GM23338 (cell line): ENCODE results near the gene IL21R. TPM values are rescaled to one million over a fixed set of nuclear protein-coding genes. Genes with fewer than 3 reads are reported as not detected.

ENCODE experiments used
- ATAC-seq: fragments of 200-7000 bp; cut with Tn5 transposase; 3 replicates; pipeline ENCODE4 v1.9.1; 2020
- DNase-seq: peaks from one replicate; pipeline ENCODE4 v3.0.0-alpha.2; 2015; ENCODE audit warnings: low spot score
- H2AFZ ChIP-seq: fragments of 200-600 bp; sonication (generic); 2 replicates; pipeline ENCODE4 v1.8.0; 2016; ENCODE audit warnings: antibody characterized with exemption, mild to moderate bottlenecking, moderate library complexity
- H3F3A ChIP-seq: fragments of 200-600 bp; sonication (generic); replicated peaks from 2 replicates; pipeline ENCODE4 v1.8.0; 2017; ENCODE audit warnings: antibody characterized with exemption, mixed run types, low read depth
- H3K27ac ChIP-seq: fragments of 200-600 bp; sonication (generic); 2 replicates; pipeline ENCODE4 v1.6.1; 2016; ENCODE audit warnings: low read depth
- H3K27me3 ChIP-seq: fragments of 200-600 bp; sonication (generic); 2 replicates; pipeline ENCODE4 v1.8.0; 2016; ENCODE audit warnings: mild to moderate bottlenecking, mixed run types, moderate library complexity; ENCODE audit not compliant: insufficient read depth
- H3K36me3 ChIP-seq: fragments of 200-600 bp; sonication (generic); 2 replicates; pipeline ENCODE4 v1.8.0; 2016; ENCODE audit warnings: mild to moderate bottlenecking; ENCODE audit not compliant: insufficient read depth
- H3K4me1 ChIP-seq: fragments of 200-600 bp; sonication (generic); 2 replicates; pipeline ENCODE4 v1.8.0; 2016; ENCODE audit warnings: mild to moderate bottlenecking, moderate library complexity; ENCODE audit not compliant: insufficient read depth
- H3K4me2 ChIP-seq: fragments of 200-600 bp; sonication (generic); 2 replicates; pipeline ENCODE4 v1.7.1; 2017; ENCODE audit warnings: mixed run types
- H3K4me3 ChIP-seq: fragments of 200-600 bp; sonication (generic); 2 replicates; pipeline ENCODE4 v1.6.1; 2016; ENCODE audit warnings: mixed run types
- H3K79me2 ChIP-seq: fragments of 200-600 bp; sonication (generic); replicated peaks from 2 replicates; pipeline ENCODE4 v1.8.0; 2017; ENCODE audit warnings: mild to moderate bottlenecking; ENCODE audit not compliant: insufficient read depth
- H3K9me2 ChIP-seq: fragments of 200-600 bp; sonication (generic); 2 replicates; pipeline ENCODE4 v1.8.0; 2017; ENCODE audit not compliant: insufficient read depth
- H4K20me1 ChIP-seq: fragments of 200-600 bp; sonication (generic); replicated peaks from 2 replicates; pipeline ENCODE4 v1.8.0; 2017; ENCODE audit warnings: mild to moderate bottlenecking; ENCODE audit not compliant: insufficient read depth
- H3K27ac Mint-ChIP-seq: 2 replicates; pipeline ENCODE4 v1.8.0; 2020; ENCODE audit warnings: inconsistent platforms, mild to moderate bottlenecking, moderate library complexity, mixed read lengths
- H3K27me3 Mint-ChIP-seq: 3 replicates; pipeline ENCODE4 v1.8.0; 2022; ENCODE audit warnings: low read depth, mild to moderate bottlenecking, moderate library complexity, mixed read lengths, inconsistent platforms; ENCODE audit not compliant: insufficient read depth, poor library complexity
- H3K36me3 Mint-ChIP-seq: 3 replicates; pipeline ENCODE4 v1.8.0; 2021; ENCODE audit warnings: low read depth, mild to moderate bottlenecking, inconsistent platforms, moderate library complexity, mixed read lengths
- H3K4me1 Mint-ChIP-seq: 3 replicates; pipeline ENCODE4 v1.8.0; 2020; ENCODE audit warnings: mild to moderate bottlenecking, inconsistent platforms, mixed read lengths
- H3K4me3 Mint-ChIP-seq: 3 replicates; pipeline ENCODE4 v1.8.0; 2021; ENCODE audit warnings: moderate library complexity, mild to moderate bottlenecking, inconsistent platforms, mixed read lengths
- H3K9me3 Mint-ChIP-seq: 3 replicates; pipeline ENCODE4 v1.8.0; 2020; ENCODE audit warnings: moderate library complexity, mild to moderate bottlenecking, inconsistent platforms, mixed read lengths
- CREB1 ChIP-seq: fragments of 250-450 bp; sonication (Bioruptor Pico); IDR thresholded peaks from 2 replicates; pipeline ENCODE4 v1.5.0; 2020; ENCODE audit warnings: low read depth, mild to moderate bottlenecking, moderate library complexity
- EZH2 ChIP-seq: fragments of 200-600 bp; sonication (generic); IDR thresholded peaks from one replicate; pipeline ENCODE4 v1.8.0; 2017; ENCODE audit warnings: antibody characterized with exemption, mild to moderate bottlenecking, low read depth; ENCODE audit not compliant: unreplicated experiment
- EZH2phosphoT487 ChIP-seq: fragments of 200-600 bp; sonication (generic); IDR thresholded peaks from one replicate; pipeline ENCODE4 v1.8.1; 2018; ENCODE audit warnings: antibody characterized with exemption; ENCODE audit not compliant: unreplicated experiment
- NANOG ChIP-seq: IDR thresholded peaks from 2 replicates; pipeline ENCODE4 v1.6.1; 2016; ENCODE audit warnings: antibody characterized with exemption, borderline replicate concordance
- POLR2AphosphoS5 ChIP-seq: IDR thresholded peaks from 2 replicates; pipeline ENCODE4 v1.6.1; 2016; ENCODE audit warnings: antibody characterized with exemption, low read depth
- STAT1 ChIP-seq: IDR thresholded peaks from one replicate; pipeline ENCODE4 v1.6.1; 2016; ENCODE audit warnings: antibody characterized with exemption; ENCODE audit not compliant: unreplicated experiment
- ZNF331 ChIP-seq: fragments of 250-450 bp; sonication (Bioruptor Pico); IDR thresholded peaks from 2 replicates; pipeline ENCODE4 v1.5.0; 2020; ENCODE audit warnings: low read depth, mild to moderate bottlenecking, moderate library complexity
- polyA plus RNA-seq: library from polyadenylated mRNA; unstranded; fragments of >200 nt; fragmentation: Nextera tagmentation; extraction: Ambion mirVana; gene quantifications from 2 replicates; pipeline ENCODE4 v1.2.1, GENCODE V29; 2016
- total RNA-seq: library from RNA; depleted of rRNA; stranded (reverse); fragments of >200 nt; shearing (Covaris generic); gene quantifications from 2 replicates; pipeline ENCODE4 v1.2.3, GENCODE V29; 2014
- TF ChIP-seq, protein P1 (sequence below): IDR thresholded peaks from 2 replicates; pipeline ENCODE4 v1.6.1; 2016; ENCODE audit warnings: antibody characterized with exemption
- TF ChIP-seq, protein P2 (sequence below): fragments of 250-450 bp; sonication (Bioruptor Pico); IDR thresholded peaks from 2 replicates; pipeline ENCODE4 v1.5.0; 2020; ENCODE audit warnings: mild to moderate bottlenecking, moderate library complexity
- TF ChIP-seq, protein P3 (sequence below): IDR thresholded peaks from one replicate; pipeline ENCODE4 v1.6.1; 2018; ENCODE audit warnings: antibody characterized with exemption; ENCODE audit not compliant: unreplicated experiment

The IL21R gene
- total and polyA plus RNA-seq, 2 experiments from 2014 or later, result 0.42 to 2.6 TPM

DNA sequence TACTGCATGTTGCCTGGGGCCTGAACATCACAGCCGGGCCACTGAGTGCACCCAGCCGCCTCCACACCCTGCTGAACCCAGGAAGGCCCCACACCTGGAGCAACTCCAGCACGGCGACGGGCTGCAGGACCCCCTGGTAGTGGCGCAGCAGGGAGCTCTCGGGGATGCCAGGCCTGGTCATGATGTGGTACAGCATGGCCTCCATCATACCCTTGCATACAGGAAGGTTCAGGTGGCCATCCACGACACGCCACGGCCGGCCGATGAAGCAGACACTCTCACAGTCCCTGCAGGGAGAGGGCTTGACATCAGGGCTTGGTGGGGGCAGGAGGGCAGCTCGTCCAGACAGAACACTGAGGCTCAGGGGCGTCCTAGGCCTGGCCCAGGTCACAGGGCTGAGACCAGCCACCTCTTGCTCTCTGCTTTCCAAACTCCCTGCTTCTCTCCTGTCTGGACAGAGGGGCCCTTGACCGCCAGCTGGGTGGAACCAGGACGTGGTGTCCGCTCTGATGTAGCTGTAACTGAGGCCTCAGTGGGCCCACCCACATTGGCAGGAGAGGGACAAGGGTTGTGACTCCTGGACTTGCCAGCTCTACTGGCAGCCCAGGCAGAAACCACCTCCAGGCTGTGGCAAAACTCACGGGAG is 60.3 kb downstream of the IL21R start:
- no peak overlapping the region for H2AFZ ChIP-seq
- Mint-ChIP-seq H3K36me3 (peaks cover 43% of the 10 kb centered on the region), H3K27me3 (peaks cover 13% of the 10 kb centered on the region)

More for the DNA sequence above, 60.3 kb downstream of the IL21R start:
- ATAC-seq (no peak), DNase-seq (no peak)
- H4K20me1 ChIP-seq, result peaks cover 2% of the 10 kb centered on the region; the same call in 1 of the 2 replicates
- TF ChIP-seq POLR2AphosphoS5 (no peak), NANOG (no peak), CREB1 (CRISPR knock-in tag) (no peak), ZNF331 (no peak), STAT1 (no peak), EZH2phosphoT487 (no peak), EZH2 (no peak)
- TF ChIP-seq, protein P1, sequence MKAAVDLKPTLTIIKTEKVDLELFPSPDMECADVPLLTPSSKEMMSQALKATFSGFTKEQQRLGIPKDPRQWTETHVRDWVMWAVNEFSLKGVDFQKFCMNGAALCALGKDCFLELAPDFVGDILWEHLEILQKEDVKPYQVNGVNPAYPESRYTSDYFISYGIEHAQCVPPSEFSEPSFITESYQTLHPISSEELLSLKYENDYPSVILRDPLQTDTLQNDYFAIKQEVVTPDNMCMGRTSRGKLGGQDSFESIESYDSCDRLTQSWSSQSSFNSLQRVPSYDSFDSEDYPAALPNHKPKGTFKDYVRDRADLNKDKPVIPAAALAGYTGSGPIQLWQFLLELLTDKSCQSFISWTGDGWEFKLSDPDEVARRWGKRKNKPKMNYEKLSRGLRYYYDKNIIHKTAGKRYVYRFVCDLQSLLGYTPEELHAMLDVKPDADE, result no peak
- TF ChIP-seq, protein P2, sequence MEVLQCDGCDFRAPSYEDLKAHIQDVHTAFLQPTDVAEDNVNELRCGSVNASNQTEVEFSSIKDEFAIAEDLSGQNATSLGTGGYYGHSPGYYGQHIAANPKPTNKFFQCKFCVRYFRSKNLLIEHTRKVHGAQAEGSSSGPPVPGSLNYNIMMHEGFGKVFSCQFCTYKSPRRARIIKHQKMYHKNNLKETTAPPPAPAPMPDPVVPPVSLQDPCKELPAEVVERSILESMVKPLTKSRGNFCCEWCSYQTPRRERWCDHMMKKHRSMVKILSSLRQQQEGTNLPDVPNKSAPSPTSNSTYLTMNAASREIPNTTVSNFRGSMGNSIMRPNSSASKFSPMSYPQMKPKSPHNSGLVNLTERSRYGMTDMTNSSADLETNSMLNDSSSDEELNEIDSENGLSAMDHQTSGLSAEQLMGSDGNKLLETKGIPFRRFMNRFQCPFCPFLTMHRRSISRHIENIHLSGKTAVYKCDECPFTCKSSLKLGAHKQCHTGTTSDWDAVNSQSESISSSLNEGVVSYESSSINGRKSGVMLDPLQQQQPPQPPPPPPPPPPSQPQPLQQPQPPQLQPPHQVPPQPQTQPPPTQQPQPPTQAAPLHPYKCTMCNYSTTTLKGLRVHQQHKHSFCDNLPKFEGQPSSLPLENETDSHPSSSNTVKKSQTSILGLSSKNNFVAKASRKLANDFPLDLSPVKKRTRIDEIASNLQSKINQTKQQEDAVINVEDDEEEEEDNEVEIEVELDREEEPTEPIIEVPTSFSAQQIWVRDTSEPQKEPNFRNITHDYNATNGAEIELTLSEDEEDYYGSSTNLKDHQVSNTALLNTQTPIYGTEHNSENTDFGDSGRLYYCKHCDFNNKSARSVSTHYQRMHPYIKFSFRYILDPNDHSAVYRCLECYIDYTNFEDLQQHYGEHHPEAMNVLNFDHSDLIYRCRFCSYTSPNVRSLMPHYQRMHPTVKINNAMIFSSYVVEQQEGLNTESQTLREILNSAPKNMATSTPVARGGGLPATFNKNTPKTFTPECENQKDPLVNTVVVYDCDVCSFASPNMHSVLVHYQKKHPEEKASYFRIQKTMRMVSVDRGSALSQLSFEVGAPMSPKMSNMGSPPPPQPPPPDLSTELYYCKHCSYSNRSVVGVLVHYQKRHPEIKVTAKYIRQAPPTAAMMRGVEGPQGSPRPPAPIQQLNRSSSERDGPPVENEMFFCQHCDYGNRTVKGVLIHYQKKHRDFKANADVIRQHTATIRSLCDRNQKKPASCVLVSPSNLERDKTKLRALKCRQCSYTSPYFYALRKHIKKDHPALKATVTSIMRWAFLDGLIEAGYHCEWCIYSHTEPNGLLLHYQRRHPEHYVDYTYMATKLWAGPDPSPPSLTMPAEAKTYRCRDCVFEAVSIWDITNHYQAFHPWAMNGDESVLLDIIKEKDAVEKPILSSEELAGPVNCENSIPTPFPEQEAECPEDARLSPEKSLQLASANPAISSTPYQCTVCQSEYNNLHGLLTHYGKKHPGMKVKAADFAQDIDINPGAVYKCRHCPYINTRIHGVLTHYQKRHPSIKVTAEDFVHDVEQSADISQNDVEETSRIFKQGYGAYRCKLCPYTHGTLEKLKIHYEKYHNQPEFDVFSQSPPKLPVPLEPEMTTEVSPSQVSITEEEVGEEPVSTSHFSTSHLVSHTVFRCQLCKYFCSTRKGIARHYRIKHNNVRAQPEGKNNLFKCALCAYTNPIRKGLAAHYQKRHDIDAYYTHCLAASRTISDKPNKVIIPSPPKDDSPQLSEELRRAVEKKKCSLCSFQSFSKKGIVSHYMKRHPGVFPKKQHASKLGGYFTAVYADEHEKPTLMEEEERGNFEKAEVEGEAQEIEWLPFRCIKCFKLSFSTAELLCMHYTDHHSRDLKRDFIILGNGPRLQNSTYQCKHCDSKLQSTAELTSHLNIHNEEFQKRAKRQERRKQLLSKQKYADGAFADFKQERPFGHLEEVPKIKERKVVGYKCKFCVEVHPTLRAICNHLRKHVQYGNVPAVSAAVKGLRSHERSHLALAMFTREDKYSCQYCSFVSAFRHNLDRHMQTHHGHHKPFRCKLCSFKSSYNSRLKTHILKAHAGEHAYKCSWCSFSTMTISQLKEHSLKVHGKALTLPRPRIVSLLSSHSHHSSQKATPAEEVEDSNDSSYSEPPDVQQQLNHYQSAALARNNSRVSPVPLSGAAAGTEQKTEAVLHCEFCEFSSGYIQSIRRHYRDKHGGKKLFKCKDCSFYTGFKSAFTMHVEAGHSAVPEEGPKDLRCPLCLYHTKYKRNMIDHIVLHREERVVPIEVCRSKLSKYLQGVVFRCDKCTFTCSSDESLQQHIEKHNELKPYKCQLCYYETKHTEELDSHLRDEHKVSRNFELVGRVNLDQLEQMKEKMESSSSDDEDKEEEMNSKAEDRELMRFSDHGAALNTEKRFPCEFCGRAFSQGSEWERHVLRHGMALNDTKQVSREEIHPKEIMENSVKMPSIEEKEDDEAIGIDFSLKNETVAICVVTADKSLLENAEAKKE (CRISPR knock-in tag), result no peak
- TF ChIP-seq, protein P3, sequence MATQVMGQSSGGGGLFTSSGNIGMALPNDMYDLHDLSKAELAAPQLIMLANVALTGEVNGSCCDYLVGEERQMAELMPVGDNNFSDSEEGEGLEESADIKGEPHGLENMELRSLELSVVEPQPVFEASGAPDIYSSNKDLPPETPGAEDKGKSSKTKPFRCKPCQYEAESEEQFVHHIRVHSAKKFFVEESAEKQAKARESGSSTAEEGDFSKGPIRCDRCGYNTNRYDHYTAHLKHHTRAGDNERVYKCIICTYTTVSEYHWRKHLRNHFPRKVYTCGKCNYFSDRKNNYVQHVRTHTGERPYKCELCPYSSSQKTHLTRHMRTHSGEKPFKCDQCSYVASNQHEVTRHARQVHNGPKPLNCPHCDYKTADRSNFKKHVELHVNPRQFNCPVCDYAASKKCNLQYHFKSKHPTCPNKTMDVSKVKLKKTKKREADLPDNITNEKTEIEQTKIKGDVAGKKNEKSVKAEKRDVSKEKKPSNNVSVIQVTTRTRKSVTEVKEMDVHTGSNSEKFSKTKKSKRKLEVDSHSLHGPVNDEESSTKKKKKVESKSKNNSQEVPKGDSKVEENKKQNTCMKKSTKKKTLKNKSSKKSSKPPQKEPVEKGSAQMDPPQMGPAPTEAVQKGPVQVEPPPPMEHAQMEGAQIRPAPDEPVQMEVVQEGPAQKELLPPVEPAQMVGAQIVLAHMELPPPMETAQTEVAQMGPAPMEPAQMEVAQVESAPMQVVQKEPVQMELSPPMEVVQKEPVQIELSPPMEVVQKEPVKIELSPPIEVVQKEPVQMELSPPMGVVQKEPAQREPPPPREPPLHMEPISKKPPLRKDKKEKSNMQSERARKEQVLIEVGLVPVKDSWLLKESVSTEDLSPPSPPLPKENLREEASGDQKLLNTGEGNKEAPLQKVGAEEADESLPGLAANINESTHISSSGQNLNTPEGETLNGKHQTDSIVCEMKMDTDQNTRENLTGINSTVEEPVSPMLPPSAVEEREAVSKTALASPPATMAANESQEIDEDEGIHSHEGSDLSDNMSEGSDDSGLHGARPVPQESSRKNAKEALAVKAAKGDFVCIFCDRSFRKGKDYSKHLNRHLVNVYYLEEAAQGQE, result no peak
- Mint-ChIP-seq H3K4me3 (no peak overlapping the region), H3K4me1 (no peaks in the 10 kb centered on the region), H3K27ac (no peak overlapping the region), H3K9me3 (no peaks in the 10 kb centered on the region)
- no peaks in the 10 kb centered on the region for H3K4me1 ChIP-seq
- no peak overlapping the region for H3K4me2 ChIP-seq
- no peaks in the 10 kb centered on the region for H3K79me2 ChIP-seq
- H3K4me3 ChIP-seq, result no peak overlapping the region
- 0 out of 2 replicates have a peak, but pooled peaks cover 9% of the 10 kb centered on the region for H3K36me3 ChIP-seq
- no peak overlapping the region for H3K27ac ChIP-seq
- no peaks in the 10 kb centered on the region for H3F3A ChIP-seq
- H3K27me3 ChIP-seq, result no peaks in the 10 kb centered on the region
- H3K9me2 ChIP-seq, result no peaks in the 10 kb centered on the region
